ENCODE data around the gene TP53TG3B.
"Not testable (repeated sequence)": the region's sequence is repeated elsewhere in the genome, so short reads cannot be mapped to it uniquely, and the experiment has no call there.

The TP53TG3B gene, protein sequence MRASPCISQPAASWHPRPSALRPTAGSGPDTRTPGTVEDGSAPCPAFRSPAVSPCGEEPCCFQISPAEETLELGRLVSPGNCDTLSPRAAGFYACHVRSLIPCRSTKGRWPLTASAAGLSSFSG

DNA sequence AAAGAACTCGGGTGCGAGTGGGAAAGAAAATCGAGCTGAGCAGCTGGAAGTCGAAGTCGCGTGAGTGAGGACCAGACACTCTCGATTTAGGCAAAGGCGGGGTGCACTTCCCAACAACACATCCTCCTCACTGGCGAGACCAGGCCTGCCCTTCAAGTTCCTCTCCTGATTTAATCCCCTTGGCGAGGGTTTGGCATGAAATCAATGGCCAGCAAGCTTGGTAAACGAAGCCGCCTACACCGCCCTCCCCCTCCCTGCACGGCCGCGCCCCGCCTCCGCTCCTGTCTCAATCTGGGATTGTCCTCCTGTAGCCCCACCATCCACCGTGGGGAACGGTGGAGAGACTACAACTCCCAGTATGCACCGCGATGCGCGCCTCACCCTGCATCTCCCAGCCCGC lies at the start of gene TP53TG3B:
TP53TG3B (plus strand) TSS at position 301 of the 400 bp plus-strand sequence; CDS start at position 369, 68 bp downstream.
- H4K20me1 ChIP-seq (ENCODE audit: insufficient read depth, low read length); H3K9ac ChIP-seq (ENCODE audit: low read length); H3F3A ChIP-seq (ENCODE audit: insufficient read depth, low read length); H3K27me3 ChIP-seq (replicated peaks; ENCODE audit: insufficient read depth, low read length); H3K27ac ChIP-seq (ENCODE audit: low read length); H3K9me2 ChIP-seq (replicated peaks; ENCODE audit: insufficient read depth, low read length); H3K4me3 ChIP-seq (ENCODE audit: low read length); H2AFZ ChIP-seq (ENCODE audit: low read length); H3K9me3 ChIP-seq (replicated peaks; ENCODE audit: insufficient read depth, low read length); H3K79me2 ChIP-seq (ENCODE audit: low read length); H3K4me2 ChIP-seq (ENCODE audit: low read depth, low read length); H3K36me3 ChIP-seq (replicated peaks; ENCODE audit: insufficient read depth, low read length); DNase-seq; H3K4me1 ChIP-seq (ENCODE audit: low read length): not testable (repeated sequence)

DNA sequence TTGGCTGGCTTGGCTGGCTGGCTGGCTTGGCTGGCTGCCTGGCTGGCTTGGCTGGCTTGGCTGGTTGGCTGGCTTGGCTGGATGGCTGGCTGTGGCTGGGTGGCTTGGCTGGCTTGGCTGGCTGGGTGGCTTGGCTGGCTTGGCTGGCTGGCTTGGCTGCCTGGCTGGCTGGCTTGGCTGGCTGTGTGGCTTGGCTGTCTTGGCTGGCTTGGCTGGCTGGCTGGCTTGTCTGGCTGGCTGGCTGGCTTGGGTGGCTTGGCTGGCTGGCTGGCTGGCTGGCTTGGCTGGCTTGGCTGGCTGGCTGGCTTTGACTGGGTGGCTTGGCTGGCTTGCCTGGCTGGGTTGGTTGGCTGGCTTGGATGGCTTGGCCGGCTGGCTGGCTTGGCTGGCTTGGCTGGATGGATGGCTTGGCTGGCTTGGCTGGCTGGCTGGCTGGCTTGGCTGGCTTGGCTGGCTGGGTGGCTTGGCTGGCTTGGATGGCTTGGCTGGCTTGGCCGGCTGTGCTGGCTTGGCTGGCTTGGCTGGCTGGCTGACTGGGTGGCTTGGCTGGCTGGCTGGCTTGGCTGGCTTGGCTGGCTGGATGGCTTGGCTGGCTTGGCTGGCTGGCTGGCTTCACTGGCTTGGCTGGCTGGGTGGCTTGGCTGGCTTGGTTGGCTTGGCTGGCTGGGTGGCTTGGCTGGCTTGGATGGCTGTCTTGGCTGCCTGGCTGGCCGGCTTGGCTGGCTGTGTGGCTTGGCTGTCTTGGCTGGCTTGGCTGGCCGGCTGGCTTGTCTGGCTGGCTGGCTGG lies 24.2 kb upstream of the TP53TG3B start:
- H3K9ac ChIP-seq (ENCODE audit: low read length); H3K4me1 ChIP-seq (ENCODE audit: low read length); H3K9me3 ChIP-seq (replicated peaks; ENCODE audit: insufficient read depth, low read length); H3K4me2 ChIP-seq (ENCODE audit: low read depth, low read length); DNase-seq; H3K27me3 ChIP-seq (replicated peaks; ENCODE audit: insufficient read depth, low read length); H3K36me3 ChIP-seq (replicated peaks; ENCODE audit: insufficient read depth, low read length); H3K9me2 ChIP-seq (replicated peaks; ENCODE audit: insufficient read depth, low read length); H3K79me2 ChIP-seq (ENCODE audit: low read length); H3K27ac ChIP-seq (ENCODE audit: low read length); H3F3A ChIP-seq (ENCODE audit: insufficient read depth, low read length); H3K4me3 ChIP-seq (ENCODE audit: low read length); H4K20me1 ChIP-seq (ENCODE audit: insufficient read depth, low read length); H2AFZ ChIP-seq (ENCODE audit: low read length): not testable (repeated sequence)

DNA sequence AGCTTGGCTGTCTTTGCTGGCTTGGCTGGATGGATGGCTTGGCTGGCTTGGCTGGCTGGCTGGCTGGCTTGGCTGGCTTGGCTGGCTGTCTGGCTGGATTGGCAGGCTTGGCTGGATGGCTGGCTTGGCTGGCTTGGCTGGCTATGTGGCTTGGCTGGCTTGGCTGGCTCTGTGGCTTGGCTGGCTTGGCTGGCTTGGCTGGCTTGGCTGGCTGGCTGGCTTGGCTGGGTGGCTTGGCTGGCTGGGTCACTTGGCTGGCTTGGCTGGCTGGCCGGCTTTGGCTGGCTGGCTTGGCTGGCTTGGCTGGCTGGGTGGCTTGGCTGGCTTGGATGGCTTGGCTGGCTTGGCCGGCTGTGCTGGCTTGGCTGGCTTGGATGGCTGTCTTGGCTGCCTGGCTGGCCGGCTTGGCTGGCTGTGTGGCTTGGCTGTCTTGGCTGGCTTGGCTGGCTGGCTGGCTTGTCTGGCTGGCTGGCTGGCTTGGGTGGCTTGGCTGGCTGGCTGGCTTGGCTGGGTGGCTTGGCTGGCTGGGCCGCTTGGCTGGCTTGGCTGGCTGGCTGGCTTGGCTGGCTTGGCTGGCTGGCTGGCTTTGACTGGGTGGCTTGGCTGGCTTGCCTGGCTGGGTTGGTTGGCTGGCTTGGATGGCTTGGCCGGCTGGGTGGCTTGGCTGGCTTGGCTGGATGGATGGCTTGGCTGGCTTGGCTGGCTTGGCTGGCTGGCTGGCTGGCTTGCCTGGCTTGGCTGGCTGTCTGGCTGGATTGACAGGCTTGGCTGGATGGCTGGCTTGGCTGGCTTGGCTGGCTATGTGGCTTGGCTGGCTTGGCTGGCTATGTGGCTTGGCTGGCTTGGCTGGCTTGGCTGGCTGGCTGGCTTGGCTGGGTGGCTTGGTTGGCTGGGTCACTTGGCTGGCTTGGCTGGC lies 22.8 kb upstream of the TP53TG3B start:
- not testable (repeated sequence) for H3K36me3 ChIP-seq (replicated peaks; ENCODE audit: insufficient read depth, low read length); H3F3A ChIP-seq (ENCODE audit: insufficient read depth, low read length); H3K9me2 ChIP-seq (replicated peaks; ENCODE audit: insufficient read depth, low read length); H4K20me1 ChIP-seq (ENCODE audit: insufficient read depth, low read length); H3K79me2 ChIP-seq (ENCODE audit: low read length); H3K27ac ChIP-seq (ENCODE audit: low read length); H3K4me2 ChIP-seq (ENCODE audit: low read depth, low read length); H3K4me1 ChIP-seq (ENCODE audit: low read length); H3K4me3 ChIP-seq (ENCODE audit: low read length); H2AFZ ChIP-seq (ENCODE audit: low read length); H3K9me3 ChIP-seq (replicated peaks; ENCODE audit: insufficient read depth, low read length); H3K9ac ChIP-seq (ENCODE audit: low read length); H3K27me3 ChIP-seq (replicated peaks; ENCODE audit: insufficient read depth, low read length); DNase-seq

GRCh38 chr16:33338543-33338951 lies 22.1 kb upstream of the TP53TG3B start:
- not testable (repeated sequence) for DNase-seq; H3K9me2 ChIP-seq (replicated peaks; ENCODE audit: insufficient read depth, low read length); H3K4me2 ChIP-seq (ENCODE audit: low read depth, low read length); H3K79me2 ChIP-seq (ENCODE audit: low read length); H3K36me3 ChIP-seq (replicated peaks; ENCODE audit: insufficient read depth, low read length); H3F3A ChIP-seq (ENCODE audit: insufficient read depth, low read length); H3K9ac ChIP-seq (ENCODE audit: low read length); H3K4me1 ChIP-seq (ENCODE audit: low read length); H3K27me3 ChIP-seq (replicated peaks; ENCODE audit: insufficient read depth, low read length); H3K27ac ChIP-seq (ENCODE audit: low read length); H3K9me3 ChIP-seq (replicated peaks; ENCODE audit: insufficient read depth, low read length); H3K4me3 ChIP-seq (ENCODE audit: low read length); H2AFZ ChIP-seq (ENCODE audit: low read length); H4K20me1 ChIP-seq (ENCODE audit: insufficient read depth, low read length)

GRCh38 chr16:33339093-33340061 lies 21.3 kb upstream of the TP53TG3B start:
- H3F3A ChIP-seq (ENCODE audit: insufficient read depth, low read length); DNase-seq; H3K9me2 ChIP-seq (replicated peaks; ENCODE audit: insufficient read depth, low read length); H3K36me3 ChIP-seq (replicated peaks; ENCODE audit: insufficient read depth, low read length); H2AFZ ChIP-seq (ENCODE audit: low read length); H3K27ac ChIP-seq (ENCODE audit: low read length); H4K20me1 ChIP-seq (ENCODE audit: insufficient read depth, low read length); H3K4me1 ChIP-seq (ENCODE audit: low read length); H3K4me2 ChIP-seq (ENCODE audit: low read depth, low read length); H3K27me3 ChIP-seq (replicated peaks; ENCODE audit: insufficient read depth, low read length); H3K9ac ChIP-seq (ENCODE audit: low read length); H3K4me3 ChIP-seq (ENCODE audit: low read length); H3K79me2 ChIP-seq (ENCODE audit: low read length); H3K9me3 ChIP-seq (replicated peaks; ENCODE audit: insufficient read depth, low read length): not testable (repeated sequence)
